ENCODE measurements around the gene PICALM.
A peak's percentile ranks its signal among the peaks of the same experiment; 100 is the strongest.

Gene PICALM

GRCh38 chr11:86079421-86079820 is 10.5 kb upstream of the PICALM start:
- no peak for DNase-seq (ENCODE audit: low read depth, low spot score)

- no peak for DNase-seq (ENCODE audit: low read depth, low spot score)
Observed at GRCh38 chr11:86073948-86074347, 5.1 kb upstream of the PICALM start.

- no peak for DNase-seq (ENCODE audit: low read depth, low spot score)
Observed at GRCh38 chr11:86072211-86072610, 3.3 kb upstream of the PICALM start.

GRCh38 chr11:86070142-86071056 is 1.5 kb upstream of the PICALM start:
- DNase-seq (ENCODE audit: low read depth, low spot score): no peak

- DNase-seq (ENCODE audit: low read depth, low spot score): no peak
Observed at GRCh38 chr11:86069408-86070101, 671 bp upstream of the PICALM start.

GRCh38 chr11:86068138-86068871 is 579 bp downstream of the PICALM start:
- peak; percentile 16 for DNase-seq (ENCODE audit: low read depth, low spot score)

- DNase-seq (ENCODE audit: low read depth, low spot score): no peak
Observed at GRCh38 chr11:86067851-86068137, 1.1 kb downstream of the PICALM start.

GRCh38 chr11:86067009-86067850 is 1.7 kb downstream of the PICALM start:
- no peak for DNase-seq (ENCODE audit: low read depth, low spot score)

- DNase-seq (ENCODE audit: low read depth, low spot score): no peak
Observed at GRCh38 chr11:86066657-86067008, 2.3 kb downstream of the PICALM start.

GRCh38 chr11:86066033-86066432 is 2.9 kb downstream of the PICALM start:
- no peak for DNase-seq (ENCODE audit: low read depth, low spot score)

GRCh38 chr11:86064220-86064803 is 4.6 kb downstream of the PICALM start:
- DNase-seq (ENCODE audit: low read depth, low spot score): no peak

- no peak for DNase-seq (ENCODE audit: low read depth, low spot score)
Observed at GRCh38 chr11:86063536-86063935, 5.3 kb downstream of the PICALM start.

GRCh38 chr11:86062719-86063118 is 6.2 kb downstream of the PICALM start:
- no peak for DNase-seq (ENCODE audit: low read depth, low spot score)

GRCh38 chr11:86061483-86062205 is 7.2 kb downstream of the PICALM start:
- no peak for DNase-seq (ENCODE audit: low read depth, low spot score)

- no peak for DNase-seq (ENCODE audit: low read depth, low spot score)
Observed at GRCh38 chr11:86060544-86060943, 8.3 kb downstream of the PICALM start.

- no peak for DNase-seq (ENCODE audit: low read depth, low spot score)
Observed at GRCh38 chr11:86058360-86058759, 10.5 kb downstream of the PICALM start.

GRCh38 chr11:86056351-86056854 is 12.5 kb downstream of the PICALM start:
- no peak for DNase-seq (ENCODE audit: low read depth, low spot score)

GRCh38 chr11:86052693-86053641 is 15.9 kb downstream of the PICALM start:
- no peak for DNase-seq (ENCODE audit: low read depth, low spot score)

- no peak for DNase-seq (ENCODE audit: low read depth, low spot score)
Observed at GRCh38 chr11:86050196-86050709, 18.6 kb downstream of the PICALM start.

All from activated CD4-positive, CD25-positive, alpha-beta regulatory T cell treated with anti-CD3 and anti-CD28 coated beads, Interleukin-2, amount 50 U/mL, for 16 hours (primary cell).